GM12878 (cell line): ENCODE data around the gene LAMC3. TPM values are rescaled to one million over a fixed set of nuclear protein-coding genes. Genes with fewer than 3 reads are reported as not detected.
A peak's percentile ranks its signal among the peaks of the same experiment; 100 is the strongest.

Experiments
- ATAC-seq: fragments of 200-7000 bp; cut with Tn5 transposase; 3 replicates; pipeline ENCODE4 v1.9.1; 2020; ENCODE audit warnings: mild to moderate bottlenecking, moderate library complexity
- BruUV-seq: library from RNA; stranded (reverse); fragments of 400-500 nt; replicated peaks from 2 replicates; lab custom pipeline; 2021; lab: Mats Ljungman, UMichigan
- CTCF ChIA-PET: fragments of 300-600 bp; sonication (Branson Sonifier 250); formaldehyde crosslinking; extraction: SDS; loops from one replicate; lab custom pipeline; 2021; ENCODE audit warnings: inconsistent platforms; lab: Yijun Ruan, JAX
- POLR2A ChIA-PET: fragments of 350-600 bp; formaldehyde crosslinking; extraction: SDS; loops from one replicate; lab custom pipeline; 2021; ENCODE audit warnings: inconsistent platforms; lab: Charles Lee
- RAD21 ChIA-PET: fragments of 300-600 bp; sonication (Branson Sonifier 250); formaldehyde crosslinking; loops from one replicate; lab custom pipeline; 2023; ENCODE audit warnings: antibody characterized with exemption; ENCODE audit not compliant: unreplicated experiment; lab: Charles Lee
- SMC1A ChIA-PET: fragments of 300-600 bp; sonication (Branson Sonifier 250); formaldehyde crosslinking; loops from one replicate; lab custom pipeline; 2023; ENCODE audit not compliant: unreplicated experiment, uncharacterized antibody; lab: Charles Lee
- DNase-seq: peaks from one replicate; pipeline ENCODE4 v3.0.0-alpha.2; 2011; ENCODE audit warnings: low read depth, low spot score
- FAIRE-seq: peaks from 3 replicates; lab custom pipeline; 2011; peaks lifted over from hg19 to GRCh38; lab: Jason Lieb, UNC
- H2AFZ ChIP-seq: 2 replicates; pipeline ENCODE4 v1.6.0; 2011; ENCODE audit warnings: low read depth, low read length, control low read depth; ENCODE audit not compliant: control insufficient read depth
- H3K27ac ChIP-seq: 2 replicates; pipeline ENCODE4 v1.5.1; 2011; ENCODE audit warnings: control low read depth; ENCODE audit not compliant: control insufficient read depth, insufficient read depth
- H3K27me3 ChIP-seq, 2 experiments: replicated peaks in 1 of 2; 2 replicates each; pipeline versions ENCODE4 v1.6.0 to v1.6.1; 2011; ENCODE audit warnings: low read length in 1 of 2; ENCODE audit not compliant: control insufficient read depth in 2 of 2, insufficient read depth in 2 of 2
- H3K36me3 ChIP-seq, 2 experiments: 2 replicates each; pipeline ENCODE4 v1.5.1; 2011; ENCODE audit warnings: low read length in 1 of 2; ENCODE audit not compliant: control insufficient read depth in 2 of 2, insufficient read depth in 2 of 2
- H3K4me1 ChIP-seq: 2 replicates; pipeline ENCODE4 v1.6.1; 2011; ENCODE audit warnings: mild to moderate bottlenecking, low read length, moderate library complexity, mixed read lengths; ENCODE audit not compliant: control insufficient read depth, insufficient read depth
- H3K4me2 ChIP-seq: 2 replicates; pipeline ENCODE4 v1.6.0; 2011; ENCODE audit warnings: control low read depth; ENCODE audit not compliant: control insufficient read depth, insufficient read depth
- H3K4me3 ChIP-seq: fragments of 200-600 bp; sonication (generic); 2 replicates; pipeline ENCODE4 v1.5.1; 2016
- H3K79me2 ChIP-seq: 2 replicates; pipeline ENCODE4 v1.6.0; 2011; ENCODE audit warnings: low read length; ENCODE audit not compliant: control insufficient read depth, insufficient read depth
- H3K9ac ChIP-seq: 2 replicates; pipeline ENCODE4 v1.8.0; 2011; ENCODE audit warnings: low read length, control low read depth, mixed read lengths; ENCODE audit not compliant: control insufficient read depth, insufficient read depth
- H3K9me3 ChIP-seq: replicated peaks from 3 replicates; pipeline ENCODE4 v1.5.1; 2011; ENCODE audit warnings: mild to moderate bottlenecking, low read length; ENCODE audit not compliant: control insufficient read depth, insufficient read depth
- H4K20me1 ChIP-seq: 2 replicates; pipeline ENCODE4 v1.6.0; 2011; ENCODE audit not compliant: control insufficient read depth, insufficient read depth
- E4F1 ChIP-seq: fragments of 450-650 bp; IDR thresholded peaks from 2 replicates; pipeline ENCODE4 v1.6.1; 2018; ENCODE audit warnings: borderline replicate concordance, mild to moderate bottlenecking; ENCODE audit not compliant: partially characterized antibody
- MEF2A ChIP-seq: IDR thresholded peaks from 2 replicates; pipeline ENCODE4 v1.6.1; 2011; ENCODE audit warnings: low read depth, mild to moderate bottlenecking, low read length, moderate library complexity; ENCODE audit not compliant: insufficient read depth
- RCOR1 ChIP-seq: conservative IDR thresholded peaks from 2 replicates; pipeline ENCODE4 v1.6.1; 2012; ENCODE audit warnings: low read depth, low read length, improper control_type of control experiment
- RFX5 ChIP-seq: IDR thresholded peaks from 2 replicates; pipeline ENCODE4 v1.6.1; 2011; ENCODE audit warnings: low read depth, low read length, improper control_type of control experiment
- WGBS: methylation state at CpG from one replicate; pipeline ENCODE4 v1.1.6; 2016; ENCODE audit warnings: low lambda C conversion rate; ENCODE audit not compliant: insufficient replicate concordance, insufficient coverage; ENCODE audit errors: missing lambda C conversion rate; 5-methylcytosine and 5-hydroxymethylcytosine counted together
- in situ Hi-C: fragments of 300-500 bp; cut with MboI; formaldehyde crosslinking; loops from 9 replicates; pipeline ENCODE4 v1.14.3; 2018; ENCODE audit warnings: mixed read lengths
- intact Hi-C: fragments of 100-400 bp; cut with micrococcal nuclease; formaldehyde crosslinking; loops from one replicate; pipeline ENCODE4 v1.14.2; 2022; ENCODE audit not compliant: unreplicated experiment
- polyA plus RNA-seq, 11 experiments: library from polyadenylated mRNA; depleted of rRNA in 4 of 11; unstranded in 6 of 11; stranded (reverse) in 5 of 11; fragments of >200 nt; fragmentation: Nextera tagmentation in 4 of 11; fragmentation: Illumina TruSeq in 1 of 11; extraction: Ambion mirVana in 4 of 11; extraction: Trizol in 1 of 11; gene quantifications; 1 replicate in 1 of 11; 2 replicates in 10 of 11; pipeline versions ENCODE4 v1.2.1 to v1.2.3, GENCODE V29; 2011 to 2016; ENCODE audit warnings: inconsistent platforms in 2 of 11, missing spikeins in 2 of 11, low read depth in 1 of 11
- total RNA-seq, 4 experiments: library from RNA; depleted of rRNA in 3 of 4; stranded (reverse); fragments of >200 nt in 3 of 4; fragmentation: Illumina TruSeq in 1 of 4; extraction: Trizol in 1 of 4; gene quantifications; 2 replicates each; pipeline versions ENCODE4 v1.2.1 to v1.2.3, GENCODE V29; 2013 to 2021

LAMC3 gene
- total and polyA plus RNA-seq, 10 of the 15 experiments (the other 5 are each of a cell fraction or from before 2014, with no cell fraction given), result under 0.01 to 0.08 TPM; not detected in 8

- BruUV-seq, result no TSS peak
- ChIA-PET SMC1A (no interaction called here), POLR2A (interaction anchor here (1.3 kb wide), 1 partner anchor 210 kb away, joined by 4 read pairs; no protein-coding TSS in a partner anchor), CTCF (interaction anchor here (0.6 to 1.3 kb wide), 2 partner anchors 375 to 618 kb away, joined by 3 read pairs; no protein-coding TSS in a partner anchor), RAD21 (interaction anchor here (2.1 kb wide), 1 partner anchor 210 kb away, joined by 5 read pairs; no protein-coding TSS in a partner anchor)
- intact Hi-C loops, result loop anchor here (5.0 kb wide), 1 partner anchor 146 kb away; no protein-coding TSS in a partner anchor
- no peaks in the 10 kb centered on the region for H3K9me3 ChIP-seq
- ATAC-seq (no peak), DNase-seq (no peak), FAIRE-seq (no peak)
- in situ Hi-C loops, result no loop called here
- H3K27me3 ChIP-seq, result no peaks in the 10 kb centered on the region
- peaks cover under 1 to 20% of the 10 kb centered on the region in 2 experiments; a peak in 3 of 4 replicates for H3K36me3 ChIP-seq
- peak overlapping the region; percentile 82 for H3K9ac ChIP-seq
- H2AFZ ChIP-seq, result peak overlapping the region; percentile 66
- H3K4me1 ChIP-seq, result peaks cover 7% of the 10 kb centered on the region
- TF ChIP-seq RCOR1 (0 out of 2 replicates have a peak, but pooled peaks have one; percentile 10), MEF2A (no peak), RFX5 (no peak), E4F1 (no peak)
- TF ChIP-seq, all 136 proteins: peak for 1
- H3K27ac ChIP-seq, result peak overlapping the region; percentile 79
- peaks cover 23% of the 10 kb centered on the region for H3K79me2 ChIP-seq
- peak overlapping the region; percentile 79 for H3K4me2 ChIP-seq
- no peaks in the 10 kb centered on the region for H4K20me1 ChIP-seq
- WGBS, result under 1% methylated on average over 11 of the region's 11 CpGs
- peak overlapping the region; percentile 96 for H3K4me3 ChIP-seq
Measured at GRCh38 chr9:131126059-131126426, 117.1 kb downstream of the LAMC3 start.
